Measurements from ENCODE around the gene FOXL2. TPM values are rescaled to one million over a fixed set of nuclear protein-coding genes. Genes with fewer than 3 reads are reported as not detected.

Gene FOXL2
- 0.22 and 2.3 TPM in 2 replicates for total RNA-seq (2014; rRNA removed; shearing (Covaris generic))

DNA sequence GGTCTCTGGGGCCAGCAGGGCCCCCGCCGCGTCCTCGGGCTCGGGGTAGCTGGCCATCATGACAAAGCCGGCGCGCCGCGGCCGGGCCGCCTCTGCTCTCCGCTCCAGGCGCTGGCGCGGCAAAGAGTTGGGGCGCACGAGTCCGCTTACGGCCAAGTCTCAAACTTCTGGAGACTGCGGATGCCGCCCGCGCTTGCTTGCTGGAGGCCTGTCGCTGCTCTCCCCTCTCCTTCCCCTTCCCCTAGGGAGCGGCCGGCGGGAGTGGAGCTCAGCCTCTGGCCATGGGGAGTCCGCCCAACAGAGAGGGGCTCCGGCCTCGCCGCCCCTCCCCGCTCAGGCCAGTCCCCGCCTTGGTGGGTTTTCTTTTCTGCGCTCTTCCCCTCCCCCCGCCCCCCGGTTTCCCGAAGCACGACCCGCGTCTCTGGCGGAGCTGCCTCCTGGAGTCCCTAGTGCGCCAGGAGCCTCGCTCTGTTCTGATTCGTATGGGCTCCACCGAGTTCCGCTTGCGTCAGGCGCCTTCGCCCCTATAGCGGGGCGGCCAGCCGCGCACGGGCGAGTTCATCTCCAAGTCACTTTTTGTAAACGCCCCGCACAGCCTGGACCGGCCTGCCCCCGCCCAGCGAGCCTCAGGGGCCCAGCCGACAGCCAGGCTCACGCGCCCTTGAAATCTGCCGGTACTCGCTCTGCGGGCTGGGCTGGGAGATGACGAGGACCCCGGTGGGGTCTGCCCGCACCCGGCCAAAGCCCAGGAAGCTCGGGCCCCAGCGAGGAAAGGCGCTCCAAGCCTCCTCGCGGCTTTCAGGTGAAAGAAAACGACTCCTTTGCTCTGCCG, at the start of gene FOXL2, which contains the start of gene FOXL2NB:
FOXL2 (minus strand) TSS at position 475 of the 832 bp plus-strand sequence; CDS start at position 60, 415 bp downstream.
FOXL2NB (plus strand) TSS at position 555 of the 832 bp plus-strand sequence; CDS start at position 703, 148 bp downstream.
- DNase-seq (ENCODE audit: low read depth) = peak; percentile 64

DNA sequence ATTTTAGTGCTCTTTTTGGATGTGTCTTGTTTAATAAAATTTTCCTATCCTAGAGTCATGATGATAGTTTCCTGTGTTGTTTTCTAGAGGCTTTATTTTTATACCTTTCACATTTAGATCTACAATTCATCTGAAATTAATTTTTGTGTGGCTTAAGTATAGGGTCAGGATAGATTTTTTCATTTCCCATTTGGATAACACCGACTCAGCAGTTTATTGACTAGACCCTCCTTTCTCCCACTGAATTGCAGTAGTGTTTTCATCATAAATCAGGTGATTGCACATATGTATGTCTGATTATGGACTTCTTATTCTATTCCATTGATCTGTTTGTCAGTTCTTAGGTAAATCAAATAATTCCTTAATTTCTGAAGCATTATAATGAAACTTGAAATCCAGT, 48.8 kb upstream of the FOXL2 start:
- DNase-seq (ENCODE audit: low read depth) = no peak

DNA sequence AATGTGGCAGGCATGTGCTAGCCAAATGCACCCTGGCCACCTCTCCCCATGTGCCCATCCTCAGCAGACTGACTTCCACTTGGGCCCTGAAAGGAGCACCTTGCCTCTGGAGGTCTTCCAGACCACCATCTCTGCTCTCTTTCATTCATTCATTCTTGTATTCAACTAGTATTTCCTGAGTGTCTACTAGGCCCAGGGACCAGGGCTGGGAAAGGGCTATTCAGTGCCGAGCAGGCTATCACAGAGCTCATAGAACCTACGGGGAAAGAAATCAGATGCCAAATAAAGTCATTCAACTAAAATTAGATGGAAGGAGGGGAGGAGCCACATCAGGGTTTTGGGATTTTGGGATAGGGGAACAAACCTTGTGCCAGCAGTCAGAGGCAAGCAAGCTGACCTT, 40.2 kb upstream of the FOXL2 start:
- DNase-seq (ENCODE audit: low read depth) = no peak

GRCh38 chr3:138985932-138986331, 39.0 kb upstream of the FOXL2 start:
- DNase-seq (ENCODE audit: low read depth) = no peak

GRCh38 chr3:138984816-138985215, 37.9 kb upstream of the FOXL2 start:
- peak; percentile 10 for DNase-seq (ENCODE audit: low read depth)

GRCh38 chr3:138976047-138976446, 29.1 kb upstream of the FOXL2 start:
- DNase-seq (ENCODE audit: low read depth) = no peak

DNA sequence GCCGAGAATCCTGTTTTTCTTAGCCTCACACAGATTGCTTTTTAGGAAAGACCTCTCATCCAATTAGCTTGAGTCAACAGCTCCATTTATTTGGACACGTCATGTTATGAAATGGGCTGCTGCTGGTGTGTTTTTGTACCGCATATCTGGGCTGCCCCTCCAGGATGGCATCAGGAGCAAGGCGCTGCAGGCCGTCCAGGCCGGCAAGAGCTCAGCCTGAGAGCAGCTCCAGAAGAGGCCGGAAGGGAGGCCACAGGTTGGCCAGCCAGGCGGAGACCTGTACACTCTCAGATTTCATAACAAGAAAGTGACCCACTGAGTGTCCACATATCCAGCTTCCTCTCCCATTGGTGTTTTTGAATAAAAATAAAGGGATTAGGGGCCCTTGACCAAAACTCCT, 28.4 kb upstream of the FOXL2 start:
- DNase-seq (ENCODE audit: low read depth) = no peak

DNA sequence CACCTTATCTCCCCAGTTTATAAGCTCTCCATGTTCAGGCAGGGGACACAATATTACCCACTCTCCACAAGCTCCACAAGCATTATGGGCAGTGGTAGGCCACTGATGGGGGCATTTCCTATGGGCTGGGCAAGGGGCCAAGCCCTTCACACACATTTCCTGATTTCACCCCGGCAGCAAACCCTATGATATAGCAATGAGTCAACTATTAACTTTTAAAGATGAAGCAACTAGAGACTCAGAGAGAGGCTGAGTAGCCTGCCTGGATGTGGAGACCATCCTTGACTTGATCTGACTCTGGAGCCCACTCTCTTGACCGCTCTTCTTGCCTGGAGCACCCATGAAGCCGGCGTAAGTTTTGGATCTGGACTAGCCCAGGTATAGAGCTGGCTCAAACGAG, 27.5 kb upstream of the FOXL2 start:
- peak; percentile 47 for DNase-seq (ENCODE audit: low read depth)

GRCh38 chr3:138972941-138973340, 26.0 kb upstream of the FOXL2 start:
- DNase-seq (ENCODE audit: low read depth) = no peak

DNA sequence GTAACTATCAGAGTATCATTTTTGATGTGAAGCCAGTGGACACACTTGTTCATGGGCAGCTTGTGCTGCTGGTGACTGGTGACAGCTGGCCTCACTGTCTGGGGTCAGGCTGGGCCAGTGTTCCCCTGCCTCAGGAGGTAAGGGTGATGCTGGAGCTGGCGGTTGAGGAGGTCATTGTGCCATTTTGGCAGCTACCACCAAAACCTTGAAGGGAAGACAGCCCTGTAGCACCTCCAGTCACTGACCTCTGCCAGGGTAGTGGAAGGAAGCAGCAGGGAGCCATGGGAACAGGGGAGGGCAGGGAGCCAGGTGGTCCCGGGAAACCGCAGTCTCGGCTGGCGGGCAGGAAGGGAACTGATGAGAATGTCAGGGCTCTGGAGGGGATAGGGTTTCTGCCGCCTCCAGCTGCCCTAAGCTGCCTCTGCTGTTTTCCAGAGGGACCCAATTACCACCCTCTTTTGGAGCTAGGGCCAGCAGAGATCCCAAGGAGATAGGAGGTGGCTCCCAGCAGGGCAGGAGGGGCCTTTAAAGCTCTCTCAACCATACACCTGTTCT, 24.9 kb upstream of the FOXL2 start:
- no peak for DNase-seq (ENCODE audit: low read depth)

GRCh38 chr3:138964923-138965322, 18.0 kb upstream of the FOXL2 start:
- no peak for DNase-seq (ENCODE audit: low read depth)

DNA sequence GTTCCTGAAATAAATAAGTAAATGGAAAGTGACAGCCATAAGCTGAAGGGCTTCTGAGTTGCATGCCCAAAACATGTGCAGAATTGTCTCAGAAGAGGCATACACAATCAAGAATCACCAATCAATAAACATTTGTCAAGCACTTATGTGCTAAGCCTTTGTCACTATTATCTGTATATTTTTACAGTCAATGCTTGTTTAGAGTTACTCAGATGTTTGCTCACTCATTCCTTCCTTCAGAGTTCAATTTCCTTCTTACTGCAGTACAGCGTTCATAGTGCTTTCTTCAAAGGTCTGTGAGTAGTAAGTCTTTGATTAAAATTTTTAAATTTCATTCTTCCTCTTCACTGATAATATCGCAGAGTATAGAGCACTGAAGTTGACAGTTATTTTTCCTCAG, 17.3 kb upstream of the FOXL2 start:
- DNase-seq (ENCODE audit: low read depth) = no peak

- no peak for DNase-seq (ENCODE audit: low read depth)
Observed at GRCh38 chr3:138962854-138963560, 16.1 kb upstream of the FOXL2 start.

- no peak for DNase-seq (ENCODE audit: low read depth)
Observed at GRCh38 chr3:138960417-138960852, 13.5 kb upstream of the FOXL2 start.

- DNase-seq (ENCODE audit: low read depth) = no peak
Observed at GRCh38 chr3:138950701-138951100, 3.8 kb upstream of the FOXL2 start.

DNA sequence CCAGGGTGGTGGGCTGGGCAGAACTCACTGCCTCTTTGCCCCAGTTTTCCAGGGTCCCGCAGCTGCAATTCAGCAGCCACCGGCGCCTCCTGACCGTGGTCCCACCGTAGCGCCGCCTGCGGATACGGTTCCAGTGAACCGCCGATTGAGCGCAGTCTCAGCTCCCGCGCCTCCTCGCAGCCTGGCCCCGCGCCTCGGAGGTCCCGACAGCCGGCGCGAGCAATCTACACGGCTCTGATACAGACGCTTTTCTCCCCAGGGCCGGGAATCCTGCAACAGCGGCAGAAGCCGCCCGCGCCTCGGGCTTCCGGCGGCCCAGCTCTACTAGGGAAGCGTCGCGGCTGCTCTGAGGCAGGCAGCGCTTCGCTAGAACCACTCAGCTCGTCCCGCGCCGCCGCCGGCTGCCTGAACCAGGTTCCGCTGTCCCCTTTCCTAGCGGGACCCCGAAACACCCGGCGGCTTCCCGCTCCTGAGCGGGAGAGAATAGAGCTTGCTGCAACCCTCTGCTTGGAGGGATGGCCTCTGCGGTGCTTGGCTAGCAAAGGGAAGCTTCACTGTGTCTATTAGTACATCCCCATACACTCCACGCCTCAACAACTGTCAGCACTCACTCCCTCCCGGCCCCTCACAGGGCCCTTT, 3.2 kb upstream of the FOXL2 start:
- no peak for DNase-seq (ENCODE audit: low read depth)

GRCh38 chr3:138949445-138950005, 2.6 kb upstream of the FOXL2 start:
- DNase-seq (ENCODE audit: low read depth) = no peak

- DNase-seq (ENCODE audit: low read depth) = no peak
Observed at GRCh38 chr3:138949002-138949418, 2.1 kb upstream of the FOXL2 start.

GRCh38 chr3:138948371-138949001, 1.5 kb upstream of the FOXL2 start:
- DNase-seq (ENCODE audit: low read depth) = no peak

DNA sequence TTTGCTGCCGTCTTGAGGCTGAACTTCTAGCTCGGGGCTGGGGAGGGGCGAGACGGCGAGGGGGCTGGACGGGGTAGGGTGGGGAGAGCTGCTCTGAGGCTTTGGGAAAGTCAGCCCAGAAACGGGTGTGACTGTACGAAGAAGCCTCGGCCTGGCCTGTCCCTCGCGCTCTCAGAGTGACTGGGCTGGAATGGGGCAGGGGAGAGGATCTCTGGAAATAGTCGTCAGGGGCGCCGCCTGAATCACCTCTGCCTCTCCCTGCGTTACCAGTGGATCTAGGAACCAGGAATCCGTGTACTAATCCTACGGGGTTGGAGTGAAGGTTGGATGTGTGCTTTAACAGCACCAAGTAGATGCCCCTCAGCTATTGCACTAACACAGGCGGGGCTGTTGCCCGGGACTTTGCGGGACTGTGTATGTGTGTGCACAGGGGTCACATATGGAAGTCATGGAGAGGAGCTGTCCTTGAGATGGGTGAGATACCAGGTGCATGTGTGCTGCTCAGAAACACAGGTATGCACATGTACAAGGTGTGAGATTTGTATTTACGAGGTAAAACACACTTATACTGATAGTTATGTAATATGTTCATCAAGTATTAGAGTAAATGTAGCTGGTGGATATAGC, 671 bp upstream of the FOXL2 start:
- no peak for DNase-seq (ENCODE audit: low read depth)
